ENCODE data around the gene IFT27.

DNA sequence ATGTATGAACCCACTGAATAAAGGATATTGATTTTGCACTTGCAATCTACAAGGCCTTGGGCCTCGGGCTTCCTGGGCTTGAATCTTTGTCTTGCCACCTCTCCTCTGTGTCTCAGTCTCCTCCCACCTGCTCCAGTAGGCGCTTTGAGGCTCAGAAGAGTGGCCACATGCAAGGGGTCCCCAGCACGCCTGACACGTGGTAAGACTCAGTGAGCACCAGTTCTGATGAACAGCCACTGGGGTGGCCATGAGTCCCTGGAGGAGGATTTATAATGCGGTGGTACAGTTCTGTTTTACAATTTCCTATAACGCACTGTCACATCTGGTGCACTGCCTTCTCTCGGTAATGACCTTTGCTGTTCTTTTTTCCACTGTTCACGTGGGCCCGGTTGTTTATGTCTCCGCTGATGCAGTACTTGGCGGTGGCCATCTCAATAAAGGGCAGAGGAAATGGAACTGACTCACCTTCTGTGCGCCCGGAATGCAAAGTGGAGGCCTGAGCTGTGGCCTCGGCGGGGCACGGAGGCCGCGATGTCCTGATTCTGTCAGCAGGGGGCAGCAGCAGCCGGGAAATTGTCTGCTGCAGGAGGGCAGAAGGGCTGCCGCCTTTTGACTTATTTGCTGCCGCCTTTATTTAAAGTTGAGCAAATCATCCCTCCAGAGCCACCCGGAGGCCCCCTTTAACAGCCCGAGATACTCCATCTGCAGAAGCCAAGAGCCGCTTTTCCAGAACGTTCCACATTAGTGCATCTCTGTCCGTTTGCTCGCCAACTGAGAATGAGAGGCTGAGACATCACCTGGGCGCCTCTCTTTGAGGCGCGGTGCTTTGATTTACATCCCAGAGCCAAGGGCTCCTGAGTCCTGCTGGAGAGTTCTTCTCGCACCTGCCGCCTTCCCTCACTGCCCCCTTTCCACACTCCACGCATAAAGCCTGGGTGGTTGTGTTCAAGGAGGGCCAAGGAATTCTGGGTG is 6.0 kb upstream of the IFT27 start:
- TF ChIP-seq, protein P1, sequence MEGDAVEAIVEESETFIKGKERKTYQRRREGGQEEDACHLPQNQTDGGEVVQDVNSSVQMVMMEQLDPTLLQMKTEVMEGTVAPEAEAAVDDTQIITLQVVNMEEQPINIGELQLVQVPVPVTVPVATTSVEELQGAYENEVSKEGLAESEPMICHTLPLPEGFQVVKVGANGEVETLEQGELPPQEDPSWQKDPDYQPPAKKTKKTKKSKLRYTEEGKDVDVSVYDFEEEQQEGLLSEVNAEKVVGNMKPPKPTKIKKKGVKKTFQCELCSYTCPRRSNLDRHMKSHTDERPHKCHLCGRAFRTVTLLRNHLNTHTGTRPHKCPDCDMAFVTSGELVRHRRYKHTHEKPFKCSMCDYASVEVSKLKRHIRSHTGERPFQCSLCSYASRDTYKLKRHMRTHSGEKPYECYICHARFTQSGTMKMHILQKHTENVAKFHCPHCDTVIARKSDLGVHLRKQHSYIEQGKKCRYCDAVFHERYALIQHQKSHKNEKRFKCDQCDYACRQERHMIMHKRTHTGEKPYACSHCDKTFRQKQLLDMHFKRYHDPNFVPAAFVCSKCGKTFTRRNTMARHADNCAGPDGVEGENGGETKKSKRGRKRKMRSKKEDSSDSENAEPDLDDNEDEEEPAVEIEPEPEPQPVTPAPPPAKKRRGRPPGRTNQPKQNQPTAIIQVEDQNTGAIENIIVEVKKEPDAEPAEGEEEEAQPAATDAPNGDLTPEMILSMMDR (conservative IDR thresholded peaks at IDR 0.05; ENCODE audit: low read depth, low read length) = peak; percentile 84
- TF ChIP-seq EZH2phosphoT487 (IDR thresholded peaks at IDR 0.05; ENCODE audit: borderline replicate concordance, low read length) (no peak), EZH2 (IDR thresholded peaks at IDR 0.05; ENCODE audit: low read length, unreplicated experiment) (no peak)
